Testis (tissue), 3 donors: ENCODE data around the gene UBE2QL1. TPM values are rescaled to one million over a fixed set of nuclear protein-coding genes. Genes with fewer than 3 reads are reported as not detected.

Experiments used
- DNase-seq: peaks from one replicate; pipeline ENCODE4 v3.0.0-alpha.2; 2019
- H3K27ac ChIP-seq, 2 donors: fragments of 200-600 bp; sonication (generic); one replicate each; pipeline ENCODE4 v1.5.1; 2019
- H3K27me3 ChIP-seq: fragments of 200-600 bp; sonication (generic); one replicate; pipeline ENCODE4 v1.5.1; 2019
- H3K36me3 ChIP-seq: fragments of 200-600 bp; sonication (generic); one replicate; pipeline ENCODE4 v1.5.1; 2017; ENCODE audit warnings: low read depth; ENCODE audit errors: missing control alignments
- H3K4me1 ChIP-seq: fragments of 200-600 bp; sonication (generic); one replicate; pipeline ENCODE4 v1.5.1; 2019
- H3K4me3 ChIP-seq, 2 donors: fragments of 200-600 bp; sonication (generic); one replicate each; pipeline ENCODE4 v1.5.1; 2017 to 2019
- H3K9me3 ChIP-seq: fragments of 200-600 bp; sonication (generic); one replicate; pipeline ENCODE4 v1.5.1; 2017
- CTCF ChIP-seq, 3 experiments: fragments of 450-650 bp in 2 of 3; fragments of 200-600 bp in 1 of 3; sonication (generic) in 1 of 3; IDR thresholded peaks; one replicate each; pipeline ENCODE4 v1.5.1; 2016 to 2019; ENCODE audit warnings: antibody characterized with exemption in 3 of 3, mild to moderate bottlenecking in 2 of 3, moderate library complexity in 1 of 3
- POLR2A ChIP-seq: fragments of 450-650 bp; IDR thresholded peaks from one replicate; pipeline ENCODE4 v1.6.1; 2017; ENCODE audit warnings: antibody characterized with exemption, mild to moderate bottlenecking, moderate library complexity
- WGBS, 2 donors: methylation state at CpG; one replicate each; pipeline ENCODE4 v1.1.5; 2018; 5-methylcytosine and 5-hydroxymethylcytosine counted together
- intact Hi-C: fragments of 100-400 bp; cut with DNase I; formaldehyde crosslinking; loops from one replicate; pipeline ENCODE4 v1.15.1; 2023; ENCODE audit warnings: low total_unique reads
- polyA plus RNA-seq: library from polyadenylated mRNA; stranded (reverse); fragments of 350-450 nt; fragmentation: Illumina TruSeq; extraction: RNeasy Lipid Tissue Mini Kit (QIAGEN cat#74804); gene quantifications from one replicate; pipeline ENCODE4 v1.2.3, GENCODE V29; 2014; ENCODE audit warnings: low read depth, low replicate concordance; ENCODE audit not compliant: insufficient read depth
- total RNA-seq, 2 donors: library from RNA; depleted of rRNA; stranded (reverse); fragments of >200 nt; gene quantifications; one replicate each; pipeline ENCODE4 v1.2.3, GENCODE V29; 2016

UBE2QL1 gene
- total and polyA plus RNA-seq, 3 donors from 2014 or later: 1.9 to 3.2 (median 2.0) TPM

- DNase-seq: no peak
- 89 to 91% methylated on average over 4 of the region's 4 CpGs for WGBS, 2 donors
- no peaks in the 10 kb centered on the region for H3K9me3 ChIP-seq
- no peaks in the 10 kb centered on the region for H3K27me3 ChIP-seq
- H3K27ac ChIP-seq: no peak overlapping the region
- intact Hi-C loops: no loop called here
- TF ChIP-seq CTCF (IDR thresholded peaks at IDR 0.05) (no peak), POLR2A (no peak)
- no peak overlapping the region for H3K4me3 ChIP-seq
- no peaks in the 10 kb centered on the region for H3K4me1 ChIP-seq
- no peaks in the 10 kb centered on the region for H3K36me3 ChIP-seq
Measured at GRCh38 chr5:6403416-6403815, 45.2 kb upstream of the UBE2QL1 start.

GRCh38 chr5:6404129-6404528 is 44.5 kb upstream of the UBE2QL1 start:
- intact Hi-C loops: no loop called here
- DNase-seq: no peak

GRCh38 chr5:6405591-6405990 is 43.1 kb upstream of the UBE2QL1 start:
- intact Hi-C loops: no loop called here
- Histone ChIP-seq H3K4me1 (no peaks in the 10 kb centered on the region), H3K36me3 (no peaks in the 10 kb centered on the region), H3K4me3 (no peak overlapping the region), H3K27ac (no peak overlapping the region), H3K27me3 (no peaks in the 10 kb centered on the region), H3K9me3 (no peaks in the 10 kb centered on the region)
- DNase-seq: no peak
- no peak for TF ChIP-seq CTCF (IDR thresholded peaks at IDR 0.05)
- TF ChIP-seq POLR2A: no peak
- WGBS, 2 donors: 89 to 90% methylated on average over 4 of the region's 4 CpGs

More at GRCh38 chr5:6404129-6404528, 44.5 kb upstream of the UBE2QL1 start:
- H3K4me3 ChIP-seq: no peak overlapping the region
- H3K27me3 ChIP-seq: no peaks in the 10 kb centered on the region
- no peak overlapping the region for H3K27ac ChIP-seq
- H3K9me3 ChIP-seq: no peaks in the 10 kb centered on the region
- WGBS, 2 donors: 87 to 91% methylated on average over 4 of the region's 4 CpGs
- no peaks in the 10 kb centered on the region for H3K36me3 ChIP-seq
- TF ChIP-seq POLR2A (no peak), CTCF (IDR thresholded peaks at IDR 0.05) (no peak)
- no peaks in the 10 kb centered on the region for H3K4me1 ChIP-seq

- WGBS, 2 donors: 80 to 82% methylated on average over 6 of the region's 6 CpGs
- H3K36me3 ChIP-seq: no peaks in the 10 kb centered on the region
- H3K27me3 ChIP-seq: no peaks in the 10 kb centered on the region
- H3K27ac ChIP-seq: no peak overlapping the region
- TF ChIP-seq CTCF (IDR thresholded peaks at IDR 0.05) (no peak), POLR2A (no peak)
- intact Hi-C loops: no loop called here
- no peaks in the 10 kb centered on the region for H3K4me1 ChIP-seq
- no peak overlapping the region for H3K4me3 ChIP-seq
- DNase-seq: no peak
- no peaks in the 10 kb centered on the region for H3K9me3 ChIP-seq
Measured at GRCh38 chr5:6407558-6408259, 41.0 kb upstream of the UBE2QL1 start.

- intact Hi-C loops: no loop called here
- Histone ChIP-seq H3K9me3 (no peaks in the 10 kb centered on the region), H3K27me3 (no peaks in the 10 kb centered on the region), H3K4me1 (no peaks in the 10 kb centered on the region), H3K4me3 (no peak overlapping the region), H3K36me3 (no peaks in the 10 kb centered on the region), H3K27ac (no peak overlapping the region)
- no peak for DNase-seq
- TF ChIP-seq CTCF (IDR thresholded peaks at IDR 0.05): no peak
- no peak for TF ChIP-seq POLR2A
- WGBS, 2 donors: 76 to 80% methylated on average over 5 of the region's 5 CpGs
Measured at GRCh38 chr5:6408260-6408596, 40.4 kb upstream of the UBE2QL1 start.
